Activated T-cell treated with anti-CD3 and anti-CD28 coated beads for 4 hours (primary cell): ENCODE measurements around the gene AOPEP.

Experiments used
- DNase-seq: peaks from one replicate; pipeline ENCODE4 v3.0.0-alpha.2; 2020

AOPEP gene

GRCh38 chr9:94906181-94906580 lies 179.7 kb downstream of the AOPEP start:
- DNase-seq = no peak

- no peak for DNase-seq
These were observed 180.2 kb downstream of the AOPEP start for GRCh38 chr9:94906713-94907112.

- no peak for DNase-seq
These were observed 180.9 kb downstream of the AOPEP start for GRCh38 chr9:94907264-94907936.

- no peak for DNase-seq
These were observed 181.6 kb downstream of the AOPEP start for GRCh38 chr9:94908011-94908563.

GRCh38 chr9:94908583-94909249 lies 182.2 kb downstream of the AOPEP start:
- DNase-seq = no peak

- no peak for DNase-seq
These were observed 182.9 kb downstream of the AOPEP start for GRCh38 chr9:94909250-94909894.

- no peak for DNase-seq
These were observed 183.6 kb downstream of the AOPEP start for GRCh38 chr9:94909965-94910730.

- DNase-seq = no peak
These were observed 184.7 kb downstream of the AOPEP start for GRCh38 chr9:94911211-94911610.

GRCh38 chr9:94911986-94912635 lies 185.6 kb downstream of the AOPEP start:
- no peak for DNase-seq

GRCh38 chr9:94912700-94913249 lies 186.3 kb downstream of the AOPEP start:
- DNase-seq = no peak

- DNase-seq = no peak
These were observed 187.1 kb downstream of the AOPEP start for GRCh38 chr9:94913550-94913949.

GRCh38 chr9:94915476-94916450 lies 189.3 kb downstream of the AOPEP start:
- no peak for DNase-seq

GRCh38 chr9:94916956-94917355 lies 190.5 kb downstream of the AOPEP start:
- DNase-seq = no peak

- DNase-seq = no peak
These were observed 191.7 kb downstream of the AOPEP start for GRCh38 chr9:94918038-94918753.

GRCh38 chr9:94919376-94920098 lies 193.0 kb downstream of the AOPEP start:
- no peak for DNase-seq

- no peak for DNase-seq
These were observed 194.1 kb downstream of the AOPEP start for GRCh38 chr9:94920420-94921091.

- no peak for DNase-seq
These were observed 194.6 kb downstream of the AOPEP start for GRCh38 chr9:94921092-94921471.

GRCh38 chr9:94921656-94922055 lies 195.2 kb downstream of the AOPEP start:
- no peak for DNase-seq

- DNase-seq = no peak
These were observed 195.7 kb downstream of the AOPEP start for GRCh38 chr9:94922098-94922607.
